Fibroblast of skin of left quadriceps (primary cell): Measurements from ENCODE around the gene LIN9.
"Not testable (repeated sequence)": the region's sequence is repeated elsewhere in the genome, so short reads cannot be mapped to it uniquely, and the experiment has no call there.

Source experiments
- DNase-seq, 2 experiments: peaks; one replicate each; pipeline ENCODE4 v3.0.0-alpha.2; 2013; ENCODE audit warnings: low read depth in 2 of 2

The LIN9 gene

DNA sequence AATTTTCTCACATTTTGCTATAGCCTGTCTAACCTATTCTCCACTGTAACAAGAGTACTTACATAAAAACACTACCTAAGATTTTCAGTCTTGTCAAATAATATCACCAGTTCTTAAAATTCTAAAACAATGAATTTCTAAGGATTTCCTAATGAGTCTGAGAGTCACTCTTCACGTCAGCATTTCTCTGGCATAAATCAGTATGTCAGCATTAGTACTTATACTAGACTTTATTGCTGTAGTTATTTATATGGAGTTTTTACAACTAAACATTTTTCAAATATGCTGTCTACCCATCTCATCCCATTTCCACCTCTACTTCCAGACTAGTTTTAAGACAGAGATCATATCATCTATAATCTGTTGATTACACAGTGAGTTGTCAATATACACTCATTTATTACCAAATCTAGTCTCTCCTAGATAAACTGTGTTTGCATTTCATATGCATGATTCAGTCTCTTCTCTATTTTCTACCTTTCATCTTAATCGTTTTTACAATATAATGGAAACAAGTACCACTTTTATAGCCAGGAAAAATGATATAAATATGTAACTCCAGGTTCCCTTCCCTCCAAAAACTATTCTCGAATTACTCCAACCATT lies 32.8 kb downstream of the LIN9 start:
- no peak for DNase-seq

DNA sequence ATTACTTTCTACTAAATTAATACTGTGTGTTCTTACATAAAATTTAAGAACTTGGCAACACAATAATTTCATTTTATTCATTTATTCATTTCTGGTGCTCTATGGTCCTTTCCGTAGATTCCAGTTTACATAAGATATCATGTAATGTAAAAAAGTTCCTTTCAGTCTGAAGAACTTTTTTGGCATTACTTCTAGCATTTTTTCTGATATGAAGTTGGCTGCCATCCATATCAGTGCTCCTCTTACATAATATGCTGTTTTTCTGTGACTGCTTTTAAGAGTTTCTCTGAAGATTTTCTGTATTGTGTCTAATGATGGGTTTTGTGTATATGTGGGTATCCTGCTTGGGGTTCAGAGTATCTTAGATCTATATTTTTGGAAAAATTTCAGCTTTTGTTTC lies 34.8 kb downstream of the LIN9 start:
- DNase-seq, result no peak

DNA sequence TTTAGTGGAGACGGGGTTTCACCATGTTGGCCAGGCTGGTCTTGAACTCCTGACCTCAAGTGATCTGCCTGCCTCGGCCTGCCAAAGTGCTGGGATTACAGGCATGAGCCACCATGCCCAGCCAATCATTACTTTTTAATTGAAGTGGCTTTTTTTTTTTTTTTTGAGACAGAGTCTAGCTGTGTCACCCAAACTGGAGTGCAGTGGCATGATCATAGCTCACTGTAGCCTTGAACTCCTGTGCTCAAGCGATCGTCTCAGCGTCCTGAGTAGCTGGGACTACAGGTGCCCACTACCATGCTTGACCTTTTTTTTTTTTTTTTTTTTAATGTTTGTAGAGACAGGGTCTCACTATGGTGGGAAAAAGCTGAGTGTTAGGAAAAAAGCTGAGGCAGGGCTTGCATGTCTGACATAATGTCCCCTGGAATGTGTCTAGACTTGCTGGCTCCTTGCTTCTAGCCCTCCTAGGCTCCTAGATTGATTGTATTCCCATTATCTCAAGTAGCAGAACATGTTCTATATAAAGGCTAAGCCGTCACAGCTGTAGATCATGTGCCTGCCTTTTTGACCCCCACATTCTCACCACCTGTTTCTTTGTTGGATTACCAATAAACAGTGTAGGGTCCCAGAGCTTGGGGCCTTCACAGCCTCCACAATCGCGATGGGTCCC lies 36.6 kb downstream of the LIN9 start:
- DNase-seq, result not testable (repeated sequence)

DNA sequence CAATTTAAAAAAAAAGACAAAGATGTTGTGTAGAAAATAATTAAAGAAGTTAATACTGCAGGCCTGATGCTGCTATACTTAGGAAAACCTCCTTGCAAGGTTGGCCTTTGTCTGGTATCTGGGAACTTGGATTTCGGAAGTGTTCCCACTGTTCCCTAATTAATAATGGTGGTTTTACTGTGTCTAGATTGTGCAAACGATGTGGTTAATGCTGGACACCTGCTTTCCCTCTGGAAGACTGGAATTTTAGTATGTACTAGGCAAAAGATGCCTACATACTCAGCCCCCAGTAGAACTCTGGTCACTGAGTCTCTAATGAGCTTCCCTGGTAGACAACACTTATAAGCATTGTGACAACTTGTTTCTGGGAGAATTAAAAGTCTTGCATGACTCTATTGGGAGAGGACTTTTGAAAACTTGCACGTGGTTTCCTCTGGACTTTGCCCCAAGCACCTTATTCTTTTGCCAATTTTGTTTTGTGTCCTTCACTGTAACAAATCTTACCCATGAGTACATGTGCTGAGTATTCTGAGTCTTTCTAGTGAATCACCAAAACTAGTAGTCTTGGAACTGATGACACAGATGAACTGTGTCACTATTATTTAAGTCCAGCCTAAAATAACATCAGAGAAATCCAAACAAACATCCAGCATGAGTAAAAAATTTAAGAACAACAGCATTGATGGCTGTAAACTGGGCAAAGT lies 40.4 kb downstream of the LIN9 start:
- DNase-seq, result no peak

DNA sequence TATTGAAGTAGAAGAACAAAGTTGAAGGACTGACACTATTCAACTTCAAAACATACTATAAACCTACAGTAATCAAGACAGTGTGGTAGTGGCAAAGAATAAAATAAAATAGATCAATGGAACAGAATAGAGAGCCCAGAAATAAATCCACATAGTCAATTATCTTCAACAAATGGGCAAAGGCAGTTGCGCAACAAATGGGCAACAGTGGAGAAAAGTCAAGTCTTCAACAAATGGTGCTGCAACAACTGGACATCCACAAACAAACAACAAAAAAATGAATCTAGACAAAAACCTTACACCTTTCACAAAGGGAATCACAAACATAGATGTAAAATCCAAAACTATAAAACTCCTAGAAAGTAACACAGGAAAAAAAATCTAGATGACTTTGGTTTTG lies 47.1 kb downstream of the LIN9 start:
- DNase-seq, result no peak

DNA sequence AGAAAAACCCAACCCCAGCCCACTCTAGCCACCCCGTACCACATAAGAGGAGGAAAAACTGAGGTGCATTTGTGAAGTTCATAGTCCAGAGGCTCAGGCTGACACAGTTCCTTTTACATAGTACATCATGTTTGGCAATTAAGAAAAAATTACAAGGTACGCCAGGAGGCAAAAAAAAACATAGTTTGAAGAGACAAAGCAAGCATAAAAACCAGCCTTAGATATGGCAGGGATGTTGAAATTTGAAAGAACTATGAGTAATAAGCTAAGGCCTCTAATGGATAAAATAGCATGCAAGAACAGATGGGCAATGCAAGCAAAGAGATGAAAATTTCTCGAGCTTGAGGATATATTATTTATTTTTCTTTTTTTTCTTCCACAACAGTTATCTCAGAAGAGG lies 53.6 kb downstream of the LIN9 start:
- DNase-seq, result no peak

DNA sequence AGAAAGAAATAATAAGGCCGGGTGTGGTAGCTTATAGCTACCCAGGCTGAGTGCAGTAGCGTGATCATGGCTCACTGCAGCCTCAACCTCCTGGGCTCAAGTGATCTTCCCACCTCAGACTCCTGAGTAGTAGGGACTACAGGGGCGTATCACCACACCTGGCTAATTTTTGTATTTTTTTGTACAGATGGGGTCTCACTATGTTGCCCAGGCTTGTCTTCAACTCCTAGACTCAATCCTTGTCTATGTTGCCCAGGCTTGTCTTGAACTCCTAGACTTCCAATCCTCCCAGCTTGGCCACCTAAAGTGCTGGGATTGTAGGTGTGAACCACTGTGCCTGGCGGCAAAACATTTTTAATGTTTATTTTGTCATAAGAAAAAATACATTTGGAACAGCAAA lies 55.0 kb downstream of the LIN9 start:
- no peak for DNase-seq

DNA sequence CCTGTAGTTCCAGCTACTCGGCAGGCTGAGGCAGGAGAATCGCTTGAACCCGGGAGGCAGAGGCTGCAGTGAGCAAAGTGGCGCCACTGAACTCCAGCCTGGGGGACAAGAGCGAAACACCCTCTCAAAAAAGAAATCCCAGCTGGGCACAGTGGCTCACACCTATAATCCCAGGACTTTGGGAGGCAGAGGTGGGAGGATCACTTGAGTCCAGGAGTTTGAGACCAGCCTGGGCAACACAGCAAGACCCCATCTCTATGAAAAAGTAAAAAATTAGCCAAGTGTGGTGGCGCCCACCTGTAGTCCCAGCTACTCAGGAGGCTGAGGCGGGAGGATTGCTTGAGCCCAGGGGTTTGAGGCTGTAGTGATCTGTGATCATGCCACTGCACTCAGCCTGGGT lies 56.1 kb downstream of the LIN9 start:
- not testable (repeated sequence) for DNase-seq

DNA sequence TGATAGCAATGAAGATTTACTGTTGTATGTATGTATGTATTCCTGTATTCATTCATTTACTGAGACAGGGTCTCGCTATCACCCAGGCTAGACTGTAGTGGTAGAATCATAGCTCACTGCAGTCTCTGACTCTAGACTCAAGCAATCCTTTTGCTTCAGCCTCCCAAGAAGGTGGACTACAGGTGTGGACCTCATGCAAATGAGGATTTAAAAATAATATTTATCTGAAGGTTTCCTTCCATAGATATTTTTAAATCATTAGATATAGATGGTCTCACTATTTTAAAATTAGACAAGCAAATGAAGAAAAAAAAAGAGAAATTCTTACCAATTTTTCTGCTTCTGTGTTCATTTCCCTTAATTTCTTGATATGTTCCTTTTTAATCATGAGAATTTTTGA lies 58.5 kb downstream of the LIN9 start:
- DNase-seq, result no peak

DNA sequence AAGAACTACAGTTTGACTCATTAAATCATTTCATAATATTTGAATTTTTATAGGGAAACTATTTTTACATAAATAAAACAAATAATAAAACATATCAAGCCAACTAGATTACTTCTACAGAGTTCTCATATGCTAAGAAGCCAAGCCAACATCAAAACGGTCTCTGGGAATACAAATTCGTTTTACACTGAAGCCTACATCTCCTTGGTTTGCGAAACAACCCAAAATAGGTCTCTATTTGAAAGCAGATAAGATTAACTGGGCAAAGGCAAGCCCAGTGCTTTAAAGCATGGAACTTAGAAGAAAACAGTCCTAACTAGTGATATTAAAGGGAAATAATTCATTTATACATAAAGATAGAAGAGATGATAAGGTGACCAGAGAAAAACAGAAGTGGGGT lies 60.2 kb downstream of the LIN9 start:
- DNase-seq, result no peak

DNA sequence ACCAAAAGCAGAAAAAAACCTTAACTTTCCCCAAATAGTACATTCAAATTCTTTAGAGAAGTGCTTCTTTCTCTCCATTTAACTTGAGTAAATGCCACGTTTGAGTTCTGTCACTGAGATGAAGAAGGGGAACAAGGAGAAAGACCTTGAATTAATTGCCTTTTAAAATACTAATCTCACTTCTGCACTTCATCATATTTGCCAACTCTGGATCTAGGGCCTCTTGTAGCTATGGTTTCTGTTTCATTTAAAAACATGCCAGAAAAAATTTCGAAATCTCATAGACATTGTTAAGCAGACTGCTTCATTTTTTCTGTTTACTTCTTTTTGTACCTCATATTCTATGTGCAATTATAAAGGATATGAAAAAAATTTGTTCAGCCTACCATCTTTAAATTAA lies 60.9 kb downstream of the LIN9 start:
- no peak for DNase-seq

DNA sequence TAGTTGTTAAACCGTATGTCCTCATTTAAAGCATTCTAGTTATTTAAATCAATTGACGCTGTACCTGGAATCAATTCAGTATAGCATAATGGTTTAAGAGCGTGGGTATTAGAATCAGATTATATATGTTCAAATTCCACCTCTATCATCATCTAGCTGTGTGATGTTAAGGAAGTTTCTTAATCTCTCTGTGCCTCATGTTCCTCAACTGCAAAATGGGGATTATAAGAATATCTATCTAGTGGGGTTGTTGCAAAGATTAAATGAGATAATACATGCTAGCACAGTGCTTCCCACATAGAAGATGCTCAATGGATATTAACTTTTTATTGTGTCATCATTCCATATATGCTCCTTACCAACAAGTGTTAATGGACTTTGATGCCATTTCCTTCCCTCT lies 69.5 kb downstream of the LIN9 start:
- DNase-seq, result no peak

DNA sequence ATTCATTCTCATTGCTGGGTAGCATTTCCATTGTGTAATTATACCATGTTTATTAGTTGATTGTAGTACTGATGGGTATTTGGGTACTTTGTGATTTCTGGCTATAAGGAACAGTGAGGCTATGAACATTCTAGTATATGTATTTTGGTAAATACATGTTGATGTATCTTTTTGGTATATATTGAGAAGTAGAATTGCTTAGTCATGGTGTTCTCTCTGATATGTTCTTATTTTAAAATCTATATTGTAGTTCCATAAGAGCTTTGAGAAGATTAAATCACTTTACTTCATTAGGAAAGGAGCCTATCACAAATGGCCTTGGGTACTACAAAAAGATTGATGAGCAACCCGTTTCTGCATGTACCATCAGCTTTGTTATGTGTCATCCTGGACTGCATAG lies 72.1 kb downstream of the LIN9 start:
- no peak for DNase-seq

DNA sequence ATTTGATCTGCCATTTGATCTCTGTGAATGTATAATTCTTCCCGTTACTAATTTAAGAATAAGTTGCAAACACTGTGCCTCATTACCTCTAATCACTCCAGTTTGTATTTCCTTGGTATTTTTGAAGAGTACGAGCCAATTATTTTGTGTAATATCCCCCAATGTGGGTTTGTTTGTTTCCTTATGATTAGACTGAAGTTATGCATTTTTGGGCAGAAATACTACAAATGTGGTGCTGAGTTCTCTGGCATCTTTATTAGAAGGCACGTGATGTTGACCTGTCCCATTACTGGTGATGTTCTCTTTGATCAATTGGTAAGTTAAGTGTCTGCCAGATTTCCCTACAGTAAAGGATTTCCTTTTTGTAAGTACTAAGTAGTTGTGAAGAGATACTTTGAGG lies 75.2 kb downstream of the LIN9 start:
- DNase-seq, result no peak

DNA sequence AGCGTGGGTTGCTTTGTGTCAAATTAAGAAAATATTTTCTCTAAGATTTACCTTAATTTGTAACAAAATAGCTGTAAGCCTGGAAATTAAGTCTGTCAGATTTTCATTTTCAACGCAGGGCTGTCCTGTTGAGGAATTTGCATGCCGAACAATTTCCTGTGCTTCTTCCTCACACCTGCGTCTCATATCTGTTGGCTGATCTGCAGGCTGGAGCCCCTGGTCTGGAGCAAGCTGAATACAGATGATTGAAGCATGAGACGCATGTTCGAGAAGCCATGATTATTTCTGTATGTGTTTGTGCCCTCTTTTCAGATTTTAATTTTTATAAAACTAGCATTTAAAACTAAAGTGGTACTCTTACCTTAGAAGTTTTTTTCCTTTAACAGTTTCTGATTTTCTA lies 75.7 kb downstream of the LIN9 start:
- no peak for DNase-seq

DNA sequence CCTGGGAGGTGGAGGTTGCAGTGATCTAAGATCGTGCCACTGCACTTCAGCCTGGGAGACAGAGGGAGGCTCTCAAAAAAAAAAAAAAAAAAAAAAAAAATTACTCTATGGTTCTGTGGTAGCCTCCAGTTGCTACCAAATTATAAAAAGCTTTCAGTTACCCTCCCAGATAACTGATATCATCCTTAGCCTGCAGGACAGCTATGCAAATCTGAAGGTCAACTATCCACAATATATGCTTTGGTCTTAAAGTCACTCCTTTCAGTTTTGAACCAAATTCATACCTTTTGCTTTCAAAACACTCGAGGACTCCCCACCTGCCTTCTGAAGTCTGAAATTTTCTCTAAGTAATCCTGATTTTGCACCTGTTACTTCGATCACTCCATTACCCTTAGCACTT lies 82.4 kb downstream of the LIN9 start:
- no peak for DNase-seq

DNA sequence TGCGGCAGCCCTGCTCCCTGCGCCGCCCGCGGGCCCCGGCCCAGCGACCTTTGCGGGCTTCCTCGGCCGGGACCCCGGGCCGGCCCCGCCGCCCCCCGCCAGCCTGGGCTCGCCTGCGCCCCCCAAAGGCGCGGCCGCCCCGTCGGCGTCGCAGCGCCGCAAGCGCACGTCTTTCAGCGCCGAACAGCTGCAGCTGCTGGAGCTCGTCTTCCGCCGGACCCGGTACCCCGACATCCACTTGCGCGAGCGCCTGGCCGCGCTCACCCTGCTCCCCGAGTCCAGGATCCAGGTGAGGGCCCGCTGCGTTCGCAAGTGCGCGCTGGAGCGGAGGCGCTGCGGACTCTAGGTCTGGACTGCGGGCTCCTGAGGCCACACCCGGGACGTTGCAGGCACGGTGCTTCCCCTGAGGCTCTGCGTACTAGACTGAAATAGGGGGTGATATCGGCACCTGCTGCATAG lies 85.1 kb downstream of the LIN9 start:
- no peak for DNase-seq

DNA sequence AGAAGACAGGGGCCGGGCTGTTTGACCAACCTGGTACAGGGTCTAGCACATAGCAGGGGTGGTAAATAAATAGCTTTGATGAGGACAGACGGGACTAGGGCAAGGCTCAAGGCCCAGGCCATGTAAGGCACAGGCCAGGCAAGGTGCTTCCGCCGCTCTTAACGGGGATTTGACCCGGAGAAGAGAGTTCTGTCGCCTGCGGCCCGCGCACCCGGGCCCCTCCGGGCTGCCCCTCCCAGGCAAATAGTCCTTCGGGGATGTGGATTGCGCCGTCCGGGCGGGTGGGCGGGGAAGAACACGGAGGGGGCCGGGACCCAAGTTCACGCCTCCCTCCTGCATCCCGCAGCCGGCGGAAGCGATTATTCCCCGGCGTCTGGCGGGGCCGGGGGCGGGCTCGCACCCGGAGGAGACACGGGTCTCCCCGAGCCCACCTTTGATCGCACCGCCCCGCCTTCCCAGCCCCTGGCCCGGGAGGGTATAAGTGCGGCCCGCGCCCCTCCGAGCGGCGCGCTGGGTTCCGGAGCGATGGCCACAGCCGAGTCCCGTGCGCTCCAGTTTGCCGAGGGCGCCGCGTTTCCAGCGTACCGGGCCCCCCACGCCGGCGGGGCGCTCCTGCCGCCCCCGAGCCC lies 85.7 kb downstream of the LIN9 start, which contains the start of gene MIXL1:
TSS of gene MIXL1 (plus strand) at position 508 of the 629 bp plus-strand sequence. CDS start at position 526, 18 bp downstream.
- no peak for DNase-seq

DNA sequence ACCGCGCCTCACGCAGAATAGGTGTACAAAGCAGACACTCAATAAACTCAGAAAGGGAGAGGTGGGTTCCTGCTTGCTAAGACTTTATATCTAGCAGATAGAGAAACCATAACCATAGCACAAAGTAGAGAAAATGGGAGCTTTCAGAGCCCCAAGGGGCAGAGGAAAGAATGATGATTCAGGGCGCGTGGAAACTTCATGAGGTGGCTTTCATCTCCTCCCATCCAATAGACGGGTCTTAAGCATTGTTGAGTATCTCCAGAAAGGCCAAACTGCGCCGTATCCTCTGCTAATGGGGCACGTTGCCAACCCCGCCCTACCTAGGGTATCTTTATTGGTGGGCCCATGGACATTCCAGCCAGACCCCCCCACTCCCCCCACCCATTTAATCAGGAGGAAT lies 86.3 kb downstream of the LIN9 start:
- DNase-seq, result no peak

DNA sequence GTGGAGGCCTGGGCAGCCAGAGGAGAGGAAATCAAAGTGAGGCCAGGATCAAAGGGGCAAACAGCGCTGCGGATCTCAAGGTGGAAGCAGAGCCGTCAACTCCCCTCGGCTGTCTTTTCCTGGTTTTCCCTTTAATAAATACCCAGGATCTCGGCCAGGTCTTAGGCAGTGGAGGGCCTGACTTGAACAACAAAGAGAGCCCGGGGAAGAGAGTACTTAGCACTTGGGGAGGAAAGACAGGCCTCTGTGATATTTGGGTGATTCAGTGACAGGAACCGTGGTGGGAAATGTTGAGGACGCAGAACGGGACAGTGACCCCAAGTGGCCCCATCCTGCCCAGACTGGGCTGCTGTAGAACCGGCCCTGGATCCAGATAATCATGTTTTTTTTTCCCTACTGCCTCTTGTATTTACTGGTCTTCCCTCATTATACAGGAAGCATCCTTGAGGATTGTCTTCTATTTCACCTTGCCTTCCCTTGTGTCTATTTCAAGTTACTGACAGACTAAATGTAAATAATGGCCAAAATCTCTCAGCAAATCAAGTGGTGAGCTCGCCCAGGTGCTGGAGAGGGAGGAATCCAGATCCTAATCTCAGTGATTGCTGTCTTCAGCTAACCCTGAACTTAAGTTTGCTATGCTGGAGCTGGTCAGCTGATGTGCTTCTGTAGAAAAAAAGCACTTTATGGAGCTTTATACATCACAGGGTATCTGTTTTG lies 88.3 kb downstream of the LIN9 start:
- no peak for DNase-seq

DNA sequence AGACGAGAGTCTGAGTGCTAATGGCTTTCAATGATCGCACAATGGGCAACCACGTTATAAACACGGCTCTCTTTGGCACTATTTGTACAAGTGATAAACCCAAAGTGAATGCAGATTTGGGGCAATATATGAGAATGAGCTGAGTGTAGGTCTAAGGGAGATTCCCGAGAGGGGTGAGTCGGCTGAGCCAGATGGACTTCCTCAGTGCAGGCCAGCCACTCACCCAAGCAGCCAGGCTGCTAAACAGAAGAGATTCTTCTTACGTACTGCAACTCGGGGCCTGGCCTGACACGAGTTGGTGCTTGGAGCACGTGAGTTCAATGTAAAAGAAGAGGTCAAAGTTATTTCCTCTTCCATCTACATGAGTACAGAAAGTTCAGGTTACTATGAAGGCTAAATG lies 91.7 kb downstream of the LIN9 start:
- no peak for DNase-seq

DNA sequence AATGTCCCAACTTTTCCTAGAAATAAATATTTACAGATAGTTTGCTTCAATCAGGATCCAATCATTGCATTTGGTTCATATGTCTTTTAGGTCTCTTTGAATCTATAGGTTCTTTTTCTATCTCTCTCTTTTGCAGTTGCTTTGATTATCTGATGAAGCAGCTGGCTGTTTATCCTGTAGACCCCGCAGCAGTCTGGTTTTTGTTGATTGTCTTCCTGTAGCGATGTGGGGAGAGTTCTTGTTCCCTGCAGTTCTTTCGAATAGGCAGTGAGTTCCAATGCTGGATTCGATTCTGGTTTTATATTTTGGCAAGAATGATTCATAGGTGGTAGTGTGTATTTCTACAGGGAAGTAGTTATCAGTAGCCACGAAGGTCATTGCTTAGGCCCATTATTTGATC lies 92.9 kb downstream of the LIN9 start:
- DNase-seq, result no peak
